Ascending aorta (tissue), 2 donors: Measurements from ENCODE around the gene PHYH. TPM values are rescaled to one million over a fixed set of nuclear protein-coding genes. Genes with fewer than 3 reads are reported as not detected.
"Not testable (repeated sequence)": the region's sequence is repeated elsewhere in the genome, so short reads cannot be mapped to it uniquely, and the experiment has no call there.

Source experiments
- DNase-seq, 2 donors: peaks; one replicate each; pipeline ENCODE4 v3.0.0-alpha.2; 2019; ENCODE audit warnings: low spot score in 2 of 2
- H3K27ac ChIP-seq, 2 donors: fragments of 200-600 bp; sonication (generic); one replicate each; pipeline ENCODE4 v1.5.1; 2016 to 2017; ENCODE audit warnings: mild to moderate bottlenecking in 1 of 2
- H3K27me3 ChIP-seq: fragments of 200-600 bp; sonication (generic); one replicate; pipeline ENCODE4 v1.5.1; 2017
- H3K36me3 ChIP-seq, 2 donors: fragments of 200-600 bp; sonication (generic); one replicate each; pipeline ENCODE4 v1.5.1; 2016
- H3K4me1 ChIP-seq, 2 donors: fragments of 200-600 bp; sonication (generic); one replicate each; pipeline ENCODE4 v1.5.1; 2016 to 2017; ENCODE audit warnings: mild to moderate bottlenecking in 1 of 2
- H3K4me3 ChIP-seq, 2 donors: fragments of 200-600 bp; sonication (generic); one replicate each; pipeline ENCODE4 v1.5.1; 2016 to 2017; ENCODE audit warnings: mild to moderate bottlenecking in 1 of 2
- H3K9me3 ChIP-seq, 2 donors: fragments of 200-600 bp; sonication (generic); one replicate each; pipeline ENCODE4 v1.5.1; 2016
- intact Hi-C: fragments of 100-400 bp; cut with DNase I; formaldehyde crosslinking; loops from one replicate; pipeline ENCODE4 v1.15.1; 2023
- total RNA-seq: library from RNA; depleted of rRNA; stranded (reverse); fragments of >200 nt; gene quantifications from one replicate; pipeline ENCODE4 v1.1.0, GENCODE V29; 2016
- TF ChIP-seq, protein P1 (sequence below), 3 experiments: fragments of 200-600 bp in 2 of 3; fragments of 450-650 bp in 1 of 3; sonication (generic) in 2 of 3; IDR thresholded peaks; one replicate each; pipeline ENCODE4 v1.5.1; 2016 to 2019; ENCODE audit warnings: antibody characterized with exemption in 3 of 3, mild to moderate bottlenecking in 1 of 3, moderate library complexity in 1 of 3

The PHYH gene
- total RNA-seq, 1 donor from 2014 or later = 22.0 TPM

DNA sequence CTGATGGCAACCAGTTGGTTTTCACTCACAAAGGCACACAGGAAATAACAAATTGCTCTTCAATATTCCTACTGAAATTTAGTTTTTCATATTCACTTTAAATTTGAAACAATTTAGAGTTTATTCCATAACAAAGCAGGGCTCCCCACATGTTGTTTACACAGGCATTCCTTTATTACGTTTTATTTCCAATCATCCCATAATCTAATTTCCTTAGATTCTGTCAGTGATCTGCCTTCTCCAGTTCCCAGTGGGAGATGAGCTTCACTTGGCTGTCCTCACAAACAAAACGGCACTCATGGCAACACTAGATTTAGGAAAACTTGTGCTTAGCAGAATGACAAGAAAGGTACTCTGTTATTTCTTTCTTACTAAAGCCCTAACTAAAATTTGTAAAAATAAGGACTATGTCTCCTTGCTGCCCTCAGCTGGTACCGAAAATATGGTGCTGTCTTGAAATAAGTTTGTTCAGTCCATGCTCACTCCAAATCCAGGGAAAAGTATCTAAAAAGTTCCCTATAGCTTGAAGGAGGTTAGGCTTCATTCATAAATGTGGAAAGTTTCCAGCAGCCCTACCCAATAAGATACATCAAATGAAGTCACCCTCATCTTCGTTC is 23.0 kb downstream of the PHYH start:
- Histone ChIP-seq H3K36me3 (peaks cover 30 to 31% of the 10 kb centered on the region in 2 donors), H3K9me3 (no peaks in the 10 kb centered on the region), H3K4me1 (peaks cover 0 to 8% of the 10 kb centered on the region in 2 donors), H3K27me3 (no peaks in the 10 kb centered on the region), H3K4me3 (no peak overlapping the region), H3K27ac (no peak overlapping the region)
- TF ChIP-seq, protein P1, sequence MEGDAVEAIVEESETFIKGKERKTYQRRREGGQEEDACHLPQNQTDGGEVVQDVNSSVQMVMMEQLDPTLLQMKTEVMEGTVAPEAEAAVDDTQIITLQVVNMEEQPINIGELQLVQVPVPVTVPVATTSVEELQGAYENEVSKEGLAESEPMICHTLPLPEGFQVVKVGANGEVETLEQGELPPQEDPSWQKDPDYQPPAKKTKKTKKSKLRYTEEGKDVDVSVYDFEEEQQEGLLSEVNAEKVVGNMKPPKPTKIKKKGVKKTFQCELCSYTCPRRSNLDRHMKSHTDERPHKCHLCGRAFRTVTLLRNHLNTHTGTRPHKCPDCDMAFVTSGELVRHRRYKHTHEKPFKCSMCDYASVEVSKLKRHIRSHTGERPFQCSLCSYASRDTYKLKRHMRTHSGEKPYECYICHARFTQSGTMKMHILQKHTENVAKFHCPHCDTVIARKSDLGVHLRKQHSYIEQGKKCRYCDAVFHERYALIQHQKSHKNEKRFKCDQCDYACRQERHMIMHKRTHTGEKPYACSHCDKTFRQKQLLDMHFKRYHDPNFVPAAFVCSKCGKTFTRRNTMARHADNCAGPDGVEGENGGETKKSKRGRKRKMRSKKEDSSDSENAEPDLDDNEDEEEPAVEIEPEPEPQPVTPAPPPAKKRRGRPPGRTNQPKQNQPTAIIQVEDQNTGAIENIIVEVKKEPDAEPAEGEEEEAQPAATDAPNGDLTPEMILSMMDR (IDR thresholded peaks at IDR 0.05) = no peak
- intact Hi-C loops = no loop called here
- DNase-seq = no peak

DNA sequence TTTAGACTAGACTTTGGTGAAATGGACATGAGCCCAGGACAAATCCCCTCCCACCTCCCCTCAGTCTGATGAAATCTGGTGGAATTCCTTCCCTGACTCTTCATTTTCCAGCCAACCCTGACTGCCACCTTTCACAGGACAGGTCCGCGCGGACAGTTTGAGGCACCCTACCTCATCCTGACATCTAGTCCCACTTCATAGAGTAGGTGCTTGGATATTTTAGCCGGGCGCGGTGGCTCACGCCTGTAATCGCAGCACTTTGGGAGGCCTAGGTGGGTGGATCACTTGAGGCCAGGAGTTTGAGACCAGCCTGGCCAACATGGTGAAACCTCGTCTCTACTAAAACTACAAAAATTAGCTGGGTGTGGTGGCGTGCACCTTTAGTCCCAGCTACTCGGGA is 23.7 kb downstream of the PHYH start:
- H3K27me3 ChIP-seq, H3K4me1 ChIP-seq, DNase-seq, intact Hi-C loops, H3K27ac ChIP-seq, H3K4me3 ChIP-seq, H3K9me3 ChIP-seq: not testable (repeated sequence)
- peaks cover 24 to 26% of the 10 kb centered on the region in 2 donors for H3K36me3 ChIP-seq

DNA sequence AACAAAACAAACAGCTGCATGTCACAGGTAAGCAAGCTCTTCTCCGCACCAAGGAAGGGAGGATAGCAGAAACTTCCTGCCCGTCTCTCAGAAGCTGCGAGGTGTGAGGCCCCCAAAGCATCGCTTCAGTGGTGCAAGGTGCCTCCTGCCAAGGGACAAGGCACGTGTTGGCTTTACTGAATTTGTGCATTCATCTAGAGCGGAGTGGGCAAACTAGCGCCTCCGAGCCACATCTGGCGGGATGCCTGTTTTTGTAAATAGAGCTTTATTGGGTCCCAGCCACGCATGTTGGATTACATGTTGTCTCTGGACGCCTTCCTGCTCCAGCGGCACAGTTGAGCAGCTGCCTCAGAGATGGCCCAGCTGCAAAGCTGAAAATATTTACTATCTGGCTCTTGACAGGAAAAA is 27.7 kb downstream of the PHYH start:
- H3K4me3 ChIP-seq = peak overlapping the region in 1 of 2 donors; percentile 33
- no peaks in the 10 kb centered on the region for H3K9me3 ChIP-seq
- H3K4me1 ChIP-seq = peaks cover 0 to 8% of the 10 kb centered on the region in 2 donors
- peak overlapping the region in 1 of 2 donors; percentile 15 for H3K27ac ChIP-seq
- TF ChIP-seq, protein P1 (IDR thresholded peaks at IDR 0.05) = no peak
- H3K27me3 ChIP-seq = no peaks in the 10 kb centered on the region
- peak in 1 of 2 donors; percentile 63 for DNase-seq
- no peaks in the 10 kb centered on the region for H3K36me3 ChIP-seq
- intact Hi-C loops = no loop called here

DNA sequence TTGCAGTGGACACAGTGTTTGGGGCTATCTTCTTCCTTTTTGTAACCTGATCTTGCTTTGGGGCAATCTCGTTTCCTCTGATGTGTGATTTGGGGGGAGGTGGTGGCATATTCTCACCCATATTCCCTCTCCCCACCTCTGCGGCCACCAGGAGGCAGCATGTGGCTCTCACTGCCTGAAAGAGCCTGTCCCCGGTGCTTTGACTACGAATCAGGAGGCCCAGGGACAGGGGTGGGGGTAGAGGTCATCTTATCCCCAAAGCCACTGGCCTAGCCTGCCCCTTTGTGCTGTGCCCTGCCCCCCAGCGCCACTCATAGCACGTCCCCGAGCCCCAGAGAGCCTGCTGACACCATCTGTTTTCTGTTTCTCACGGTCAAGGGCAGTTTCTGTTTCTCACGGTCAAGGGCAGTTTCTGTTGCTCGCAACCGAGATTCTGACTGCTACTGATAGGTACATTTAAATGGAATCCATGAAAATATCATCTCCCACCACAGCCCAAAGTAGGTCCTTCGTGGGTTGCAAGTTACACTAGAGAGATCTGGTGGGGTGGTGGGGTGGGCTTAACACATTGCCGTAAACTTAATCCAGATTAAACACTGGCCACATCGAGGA is 28.2 kb downstream of the PHYH start:
- no peaks in the 10 kb centered on the region for H3K36me3 ChIP-seq
- H3K4me1 ChIP-seq = peaks cover 0 to 8% of the 10 kb centered on the region in 2 donors
- no peaks in the 10 kb centered on the region for H3K27me3 ChIP-seq
- intact Hi-C loops = loop anchor here (2.0 kb wide), 1 partner anchor 27 kb away; no protein-coding TSS in a partner anchor
- no peaks in the 10 kb centered on the region for H3K9me3 ChIP-seq
- DNase-seq = peak in 1 of 2 donors; percentile 65
- peak overlapping the region in 1 of 2 donors; percentile 33 for H3K4me3 ChIP-seq
- H3K27ac ChIP-seq = peak overlapping the region in 1 of 2 donors; percentile 15
- TF ChIP-seq, protein P1 (IDR thresholded peaks at IDR 0.05) = peak; percentile 9 to 31 (median 21)

DNA sequence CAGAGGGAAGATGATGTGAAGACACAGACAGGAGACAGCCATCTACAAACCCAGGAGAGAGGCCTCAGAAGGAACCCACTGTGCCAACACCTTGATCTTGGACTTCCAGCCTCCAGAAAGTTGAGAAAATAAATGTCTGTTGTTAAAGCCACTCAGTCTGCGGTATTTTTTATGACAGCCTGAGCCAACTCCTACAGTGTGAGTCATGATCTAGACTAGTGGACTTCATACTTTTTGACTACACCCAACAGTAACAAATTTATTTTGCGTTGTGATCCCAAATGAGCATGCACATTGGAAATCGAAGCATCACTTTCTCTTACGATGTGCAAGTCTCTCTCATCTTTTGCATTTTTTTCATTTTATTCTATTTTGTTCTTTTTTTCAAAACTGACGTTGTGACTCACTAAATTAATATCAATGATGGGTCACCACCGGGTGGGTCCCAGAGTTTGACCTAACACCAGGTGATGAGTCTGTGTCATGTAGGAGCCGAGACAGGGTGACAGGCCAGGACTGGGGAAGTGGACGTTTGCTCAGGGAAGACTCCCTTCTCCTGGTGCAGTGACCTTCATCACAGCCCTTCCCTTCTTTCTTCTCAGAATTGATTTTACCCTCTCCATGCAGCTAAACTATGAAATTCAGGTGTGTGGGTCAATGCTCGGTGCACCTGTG is 28.9 kb downstream of the PHYH start:
- Histone ChIP-seq H3K27me3 (no peaks in the 10 kb centered on the region), H3K36me3 (no peaks in the 10 kb centered on the region), H3K9me3 (no peaks in the 10 kb centered on the region), H3K4me1 (peaks cover 0 to 8% of the 10 kb centered on the region in 2 donors), H3K4me3 (no peak overlapping the region), H3K27ac (peak overlapping the region in 1 of 2 donors; percentile 15)
- DNase-seq = no peak
- TF ChIP-seq, protein P1 (IDR thresholded peaks at IDR 0.05) = no peak
- intact Hi-C loops = loop anchor here (2.0 kb wide), 1 partner anchor 28 kb away; no protein-coding TSS in a partner anchor

DNA sequence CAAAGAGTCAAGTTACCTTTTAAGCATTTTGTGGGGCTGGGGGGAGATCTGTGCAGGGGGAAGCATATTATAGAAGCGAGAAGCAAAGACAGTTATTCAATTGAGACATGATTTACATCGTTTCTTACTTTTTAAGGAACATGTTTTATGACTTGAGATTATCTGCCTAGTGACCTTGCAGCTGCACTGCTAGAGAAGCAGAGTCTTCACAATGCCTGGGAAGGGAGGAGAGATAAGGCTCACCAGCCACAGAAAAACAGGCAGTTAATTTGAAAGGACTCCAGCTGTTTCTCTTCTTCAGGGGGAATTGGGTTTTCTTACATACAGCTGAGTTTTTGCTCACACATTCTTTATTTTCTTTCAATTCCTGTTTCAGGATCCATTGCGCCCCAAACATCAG is 31.0 kb downstream of the PHYH start:
- no peak overlapping the region for H3K4me3 ChIP-seq
- intact Hi-C loops = no loop called here
- H3K27ac ChIP-seq = no peak overlapping the region
- H3K9me3 ChIP-seq = no peaks in the 10 kb centered on the region
- no peak for DNase-seq
- H3K36me3 ChIP-seq = no peaks in the 10 kb centered on the region
- H3K27me3 ChIP-seq = no peaks in the 10 kb centered on the region
- TF ChIP-seq, protein P1 (IDR thresholded peaks at IDR 0.05) = no peak
- H3K4me1 ChIP-seq = peaks cover 0 to 8% of the 10 kb centered on the region in 2 donors
